ENCODE results near the gene CELF4.

The CELF4 gene

DNA sequence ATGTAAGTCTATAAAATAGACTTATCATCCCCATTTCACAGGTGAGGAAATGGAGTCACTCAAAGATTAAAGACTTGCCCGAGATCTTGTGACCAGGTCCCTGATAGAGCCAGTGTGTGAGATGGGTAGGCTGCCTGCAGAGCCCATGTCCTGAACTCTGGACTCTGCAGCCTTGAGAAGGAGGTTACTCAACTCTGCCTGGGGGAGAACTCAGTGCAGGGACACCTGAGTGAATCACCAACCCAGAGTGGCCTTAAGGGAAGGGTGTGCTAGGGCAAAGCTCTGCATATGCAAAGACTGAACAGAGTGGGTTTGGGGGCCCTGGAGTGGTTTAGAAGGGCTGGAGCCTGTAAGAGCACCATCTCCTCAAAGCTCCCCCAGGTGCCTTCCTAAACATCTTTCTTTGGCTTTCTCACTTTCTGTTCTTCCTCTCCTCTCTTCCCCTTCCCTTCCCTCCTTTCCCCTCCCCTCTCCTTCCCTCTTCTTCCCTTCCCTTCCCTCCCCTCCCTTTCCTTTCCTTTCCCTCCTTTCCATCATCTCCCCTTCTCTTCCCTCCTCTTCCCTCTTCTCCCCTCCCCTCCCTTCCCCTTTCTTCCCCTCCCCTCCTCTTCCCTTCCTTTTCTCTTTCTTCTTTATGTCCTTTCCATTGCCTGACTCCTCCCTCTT lies 67.6 kb downstream of the CELF4 start:
- no peak for DNase-seq (ENCODE audit: low read depth in 2 of 2, low spot score in 1 of 2)

DNA sequence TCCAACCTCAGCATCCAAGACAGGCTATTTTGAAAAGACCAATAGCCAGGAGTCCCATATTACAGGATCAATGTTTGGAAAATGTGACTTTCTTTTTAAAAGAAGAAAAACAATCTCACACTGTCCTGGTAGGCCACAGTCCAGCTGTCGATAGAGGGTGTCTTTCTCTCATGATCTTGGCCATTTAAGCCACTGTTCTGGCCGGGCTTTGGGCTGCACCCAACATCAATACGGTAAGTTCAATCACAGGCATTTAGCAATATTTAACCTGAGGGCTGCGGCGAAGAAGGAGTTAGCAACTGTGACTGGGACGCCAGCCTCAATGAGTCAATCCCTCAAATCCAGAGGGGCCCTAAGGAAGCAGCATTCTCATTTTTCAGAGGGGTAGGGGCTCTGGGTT lies 69.0 kb downstream of the CELF4 start:
- no peak for DNase-seq (ENCODE audit: low read depth in 2 of 2, low spot score in 1 of 2)

DNA sequence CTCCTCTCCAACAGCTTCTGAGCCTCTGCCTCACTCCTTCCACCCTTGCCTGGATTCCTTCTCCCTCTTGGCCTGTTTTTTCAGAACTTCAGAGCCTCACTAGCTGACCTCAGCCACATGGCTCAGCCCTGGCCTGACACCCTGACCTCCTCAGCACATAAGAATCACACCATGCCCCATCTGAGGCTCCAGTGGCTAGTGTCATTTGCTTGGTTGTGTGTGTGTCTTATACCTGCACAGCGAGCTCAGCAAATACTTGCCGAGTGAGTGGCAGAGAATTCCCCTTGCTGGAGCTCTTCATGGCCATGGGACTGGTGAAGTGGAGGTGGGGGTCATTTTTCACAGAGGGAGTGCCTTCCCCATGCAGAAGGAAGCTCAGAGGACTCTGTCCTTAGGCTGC lies 70.2 kb downstream of the CELF4 start:
- DNase-seq (ENCODE audit: low read depth in 2 of 2, low spot score in 1 of 2) = no peak

DNA sequence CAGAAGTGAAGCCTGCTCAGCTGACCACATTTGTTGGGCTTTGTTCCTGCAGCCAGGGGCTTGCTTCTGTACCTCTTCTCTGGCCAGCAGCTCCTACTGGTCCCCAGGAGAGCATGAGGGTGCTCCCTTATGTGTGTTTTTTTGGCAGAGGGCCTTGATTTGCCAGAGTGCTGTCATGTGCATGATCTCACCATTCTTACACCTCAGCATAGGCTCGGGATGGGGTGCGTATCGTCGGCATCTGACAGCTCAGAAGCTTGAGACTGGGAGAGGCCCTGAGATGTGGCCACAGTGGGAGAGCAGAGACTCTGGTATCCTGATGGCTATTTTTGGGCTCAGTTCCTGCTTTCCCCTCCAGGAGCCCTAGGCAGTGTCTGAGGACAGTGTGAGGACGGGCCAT lies 71.2 kb downstream of the CELF4 start:
- no peak for DNase-seq (ENCODE audit: low read depth in 2 of 2, low spot score in 1 of 2)

DNA sequence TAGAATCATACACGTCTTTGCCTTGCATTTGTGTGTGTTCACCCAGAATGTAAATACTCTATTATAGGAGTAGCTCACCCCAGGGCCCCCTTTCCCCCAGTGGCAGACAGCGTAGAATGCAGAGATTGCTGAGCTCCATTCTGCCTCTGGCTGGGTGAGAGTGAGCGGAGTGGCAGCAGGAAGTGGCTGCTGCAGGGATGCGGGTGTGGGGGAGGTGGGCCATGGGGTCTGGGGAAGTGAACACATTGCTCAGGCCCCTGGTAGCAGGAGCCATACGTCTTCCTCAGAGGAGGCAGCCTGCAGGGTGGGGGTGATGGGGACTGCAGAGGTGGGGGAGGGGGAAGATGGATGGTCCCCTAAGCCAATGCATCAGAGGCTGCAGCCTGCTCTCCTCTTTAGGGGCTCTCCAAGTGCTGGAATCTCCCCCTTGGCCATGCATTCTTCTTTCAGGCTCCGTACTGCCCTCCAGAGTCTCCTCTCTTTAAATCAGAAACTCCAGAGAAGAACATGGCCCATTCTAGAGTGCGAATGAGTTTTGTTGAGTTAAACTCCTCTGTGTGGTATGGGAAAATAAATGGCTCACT lies 72.2 kb downstream of the CELF4 start:
- no peak for DNase-seq (ENCODE audit: low read depth in 2 of 2, low spot score in 1 of 2)

DNA sequence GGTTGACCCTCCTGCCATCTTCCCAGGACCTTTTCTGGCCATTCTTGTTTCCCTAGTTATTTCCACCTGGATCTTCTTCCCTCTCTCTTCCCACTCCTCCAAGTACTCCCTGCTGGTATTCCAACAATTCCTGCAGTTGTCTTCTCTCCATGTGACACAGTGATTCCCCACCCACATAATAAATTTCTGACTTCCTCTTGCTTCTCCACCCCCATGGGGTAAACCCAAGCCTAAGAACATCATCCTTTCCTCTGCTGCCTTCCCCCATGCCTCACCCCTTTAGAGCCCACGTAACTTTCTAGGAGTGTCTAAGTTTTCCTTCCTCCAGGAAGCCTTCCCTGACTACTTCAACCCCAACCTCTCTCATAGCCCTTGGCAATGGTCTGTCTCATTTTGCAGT lies 72.6 kb downstream of the CELF4 start:
- DNase-seq (ENCODE audit: low read depth in 2 of 2, low spot score in 1 of 2) = no peak

DNA sequence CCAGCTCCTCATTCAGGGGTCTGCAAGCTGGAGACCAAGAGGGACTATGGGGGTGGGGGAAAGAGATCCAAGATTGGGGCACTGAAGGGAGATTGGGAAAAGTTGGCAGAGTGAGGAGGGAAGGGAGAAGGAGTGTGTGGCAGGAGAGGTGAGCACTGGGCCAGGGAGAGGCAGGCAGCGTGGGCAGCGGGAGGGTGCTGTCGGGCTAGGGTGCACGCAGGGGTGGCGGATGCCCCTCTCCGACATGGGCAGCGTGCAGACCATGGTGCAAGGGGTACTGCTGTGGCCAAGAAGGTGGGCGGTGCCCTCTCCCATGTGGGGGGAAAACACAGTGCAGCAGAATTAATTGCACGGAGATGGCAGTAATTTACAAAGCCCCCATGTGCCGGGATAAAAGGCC lies 74.1 kb downstream of the CELF4 start:
- no peak for DNase-seq (ENCODE audit: low read depth in 2 of 2, low spot score in 1 of 2)

DNA sequence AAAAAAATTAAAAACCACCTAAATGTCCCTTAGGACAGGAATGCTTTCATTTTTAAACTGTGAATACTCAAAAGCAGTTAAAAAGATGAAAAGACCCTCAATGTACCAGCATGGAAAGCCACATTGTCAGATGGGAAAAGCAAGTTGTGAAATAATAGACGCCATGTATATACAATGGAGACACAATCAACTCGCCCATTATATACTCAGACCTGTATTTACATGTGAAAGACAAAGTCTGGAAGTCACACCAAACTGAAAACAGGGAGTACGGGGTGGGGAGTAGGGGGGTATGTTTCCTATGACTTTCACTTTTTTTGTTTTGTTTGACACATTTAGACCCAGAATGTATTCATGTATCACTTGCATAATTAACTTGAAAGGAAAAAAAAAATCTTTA lies 75.6 kb downstream of the CELF4 start:
- DNase-seq (ENCODE audit: low read depth in 2 of 2, low spot score in 1 of 2) = no peak

DNA sequence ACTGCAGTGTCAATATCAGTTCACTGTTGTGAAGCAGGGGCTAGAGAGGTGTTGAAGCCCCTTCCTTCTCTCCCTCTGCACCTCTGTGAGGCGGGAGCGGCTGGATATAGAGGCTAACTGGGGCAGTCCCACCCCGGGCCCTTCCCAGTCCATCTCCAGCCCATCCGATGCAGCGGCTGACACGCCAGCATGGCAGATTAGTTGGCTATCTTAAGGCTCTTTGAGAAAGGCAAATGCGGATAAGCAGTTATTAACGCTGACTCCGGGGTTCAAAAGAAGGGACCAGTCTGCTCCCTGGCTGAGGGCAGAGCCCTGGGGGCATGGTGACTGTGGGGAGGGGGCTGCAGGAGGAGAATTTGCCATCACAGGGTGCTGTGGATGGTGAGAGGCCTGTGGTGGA lies 76.6 kb downstream of the CELF4 start:
- DNase-seq (ENCODE audit: low read depth in 2 of 2, low spot score in 1 of 2) = no peak

DNA sequence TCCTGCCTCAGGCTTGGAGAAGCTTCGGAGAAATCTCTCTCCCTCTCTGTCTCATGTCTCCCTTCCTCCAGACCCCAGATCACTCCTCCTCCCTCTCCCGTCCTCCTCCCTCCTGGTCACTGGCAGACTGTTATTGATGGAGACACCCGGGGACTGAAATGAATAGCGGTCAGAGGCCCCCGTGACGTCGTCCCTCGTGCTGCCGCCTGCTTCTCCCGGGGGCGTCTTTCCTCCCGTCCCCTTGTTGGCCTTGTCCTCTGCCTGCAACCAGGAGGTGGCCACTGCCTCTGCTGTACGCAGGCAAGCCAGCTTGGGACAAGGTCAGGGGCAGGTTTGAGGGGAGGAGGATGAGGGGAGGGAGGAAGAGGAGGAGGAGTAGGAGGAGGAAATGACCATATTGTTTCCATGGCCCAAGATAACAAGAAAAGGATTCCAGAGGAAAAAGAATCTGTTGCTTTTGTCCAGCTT lies 78.2 kb downstream of the CELF4 start:
- DNase-seq (ENCODE audit: low read depth in 2 of 2, low spot score in 1 of 2) = no peak

DNA sequence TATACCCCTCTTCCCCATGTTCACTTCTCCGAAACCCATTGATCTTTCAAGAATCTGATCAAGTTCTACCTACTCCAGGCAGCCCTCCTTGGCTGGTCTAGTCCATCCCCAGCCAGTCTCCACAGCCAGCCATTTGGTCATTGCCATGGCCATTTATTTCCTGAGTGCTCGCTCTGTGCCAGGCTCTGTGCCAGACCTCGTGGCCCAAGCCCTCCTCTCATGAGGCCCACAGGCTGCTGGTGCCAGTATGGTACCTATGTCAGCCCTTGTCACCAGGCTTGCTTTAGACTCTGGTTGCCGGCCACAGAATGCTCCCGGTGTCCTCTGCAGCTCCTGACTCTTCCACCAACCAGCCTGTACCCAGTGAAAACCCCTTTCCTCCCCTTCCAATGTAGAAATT lies 78.8 kb downstream of the CELF4 start:
- no peak for DNase-seq (ENCODE audit: low read depth in 2 of 2, low spot score in 1 of 2)

DNA sequence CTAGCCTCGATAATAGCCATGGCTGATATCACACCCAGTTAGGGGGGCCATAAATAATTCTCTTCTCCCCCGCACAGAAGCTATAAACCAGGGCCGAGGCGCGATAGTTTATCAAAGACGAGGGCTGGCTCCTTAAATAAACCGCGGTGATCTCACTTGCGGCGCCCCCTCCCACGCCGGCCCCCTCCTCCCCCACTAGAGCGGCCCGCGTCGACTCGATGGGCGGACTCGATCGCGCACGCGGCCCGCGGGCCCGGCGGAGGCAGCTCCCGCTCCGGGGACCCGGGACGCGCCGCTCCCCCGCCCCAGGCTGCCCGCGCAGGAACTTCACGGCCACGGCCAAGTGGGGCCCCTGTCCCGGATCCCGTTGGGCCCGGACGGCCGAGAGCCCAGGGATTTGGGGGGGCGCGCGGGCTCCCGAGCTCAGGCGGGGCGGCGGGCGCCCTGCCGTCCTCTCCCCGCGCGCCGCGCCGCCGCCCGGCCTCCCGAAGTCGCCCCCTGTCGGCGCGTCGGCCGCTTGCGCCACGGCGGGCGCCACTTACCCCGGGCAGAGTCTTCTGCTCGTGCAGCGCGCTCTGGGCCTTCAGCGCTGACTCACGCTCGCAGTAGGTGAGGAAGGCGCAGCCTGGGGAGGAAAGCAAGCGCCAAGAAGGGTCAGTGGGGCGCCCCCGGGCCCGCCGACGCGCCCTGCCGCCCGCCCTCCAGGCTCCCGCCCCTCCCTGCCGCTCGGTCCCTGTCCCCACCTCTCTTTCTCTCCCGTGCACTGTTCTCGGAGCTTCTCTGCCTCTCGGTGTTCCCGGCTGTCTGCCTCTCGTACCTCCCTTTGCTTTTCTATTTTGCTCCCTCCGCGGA lies 80.4 kb downstream of the CELF4 start:
- DNase-seq (ENCODE audit: low read depth in 2 of 2, low spot score in 1 of 2) = no peak

DNA sequence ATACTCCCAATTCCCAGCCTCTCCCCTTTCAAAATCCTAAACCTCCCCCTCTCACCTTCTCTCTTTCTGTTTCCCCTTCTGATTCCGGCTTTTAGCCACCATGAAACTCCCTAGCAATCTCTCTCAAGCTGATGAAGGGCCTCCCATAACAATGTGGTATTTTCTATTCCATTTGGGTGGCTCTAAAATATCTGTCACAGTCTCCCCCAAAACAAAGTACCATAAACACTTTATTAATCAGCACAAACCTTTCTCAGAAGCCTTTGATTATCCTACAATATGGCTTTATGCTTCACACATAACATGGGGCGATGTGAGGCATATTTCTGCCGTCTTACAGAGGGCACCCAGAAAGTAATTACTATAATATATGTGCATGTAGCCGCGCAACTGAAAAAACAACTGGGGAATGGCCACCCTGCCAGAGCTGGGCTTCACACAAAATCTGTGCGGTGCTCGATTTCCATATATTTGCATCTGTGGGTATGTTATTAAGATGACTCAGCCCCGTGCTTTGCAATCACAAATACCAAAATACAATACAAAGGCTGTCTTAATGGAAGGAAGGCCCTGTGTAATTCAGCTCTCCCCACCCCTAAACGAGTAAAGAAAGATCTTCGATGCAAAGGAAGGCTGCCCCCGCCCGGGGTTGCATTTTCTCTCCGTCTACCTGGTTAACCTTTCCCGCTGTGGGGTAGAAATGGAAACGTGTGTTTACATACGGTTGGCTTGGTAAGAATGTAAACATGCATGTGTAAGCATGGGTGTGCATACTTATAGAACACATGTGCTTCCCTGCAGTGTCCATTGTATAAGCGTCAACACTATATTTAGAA lies 81.4 kb downstream of the CELF4 start:
- DNase-seq (ENCODE audit: low read depth in 2 of 2, low spot score in 1 of 2) = no peak

DNA sequence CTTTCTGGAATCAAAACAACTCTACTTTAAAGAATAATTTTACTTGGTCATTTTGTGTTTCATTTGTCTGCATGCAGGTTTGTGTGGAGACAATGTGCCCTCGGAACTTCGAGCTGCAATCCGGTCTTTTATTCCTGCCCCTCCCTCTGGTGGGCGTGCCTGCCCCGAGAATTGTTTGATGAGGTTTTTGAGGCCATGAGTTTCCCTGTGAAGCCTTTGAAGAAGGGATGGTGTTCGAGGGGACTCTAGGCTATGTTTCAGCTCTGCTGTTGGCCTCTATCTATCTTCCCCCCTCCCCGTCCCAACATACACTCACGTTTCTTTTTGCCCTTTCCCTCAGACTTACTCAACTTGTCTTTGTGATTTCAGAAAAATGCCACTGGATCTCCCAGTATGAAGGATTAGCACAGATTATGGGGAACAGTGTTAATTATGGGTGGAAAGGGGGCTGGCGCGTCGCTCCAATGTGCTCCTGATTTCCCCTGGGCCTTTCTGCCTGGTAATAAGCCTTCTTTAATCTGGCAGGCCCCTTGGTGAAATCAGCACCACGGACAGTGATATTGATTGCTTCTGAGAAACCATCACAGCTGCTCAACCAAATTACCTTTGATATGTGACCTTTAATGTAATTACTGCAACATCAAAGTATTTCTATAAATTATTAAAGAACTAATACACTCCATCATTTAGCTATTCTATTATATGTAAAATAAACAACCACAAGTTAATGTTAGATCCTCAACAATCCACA lies 82.2 kb downstream of the CELF4 start:
- DNase-seq (ENCODE audit: low read depth in 2 of 2, low spot score in 1 of 2) = no peak

DNA sequence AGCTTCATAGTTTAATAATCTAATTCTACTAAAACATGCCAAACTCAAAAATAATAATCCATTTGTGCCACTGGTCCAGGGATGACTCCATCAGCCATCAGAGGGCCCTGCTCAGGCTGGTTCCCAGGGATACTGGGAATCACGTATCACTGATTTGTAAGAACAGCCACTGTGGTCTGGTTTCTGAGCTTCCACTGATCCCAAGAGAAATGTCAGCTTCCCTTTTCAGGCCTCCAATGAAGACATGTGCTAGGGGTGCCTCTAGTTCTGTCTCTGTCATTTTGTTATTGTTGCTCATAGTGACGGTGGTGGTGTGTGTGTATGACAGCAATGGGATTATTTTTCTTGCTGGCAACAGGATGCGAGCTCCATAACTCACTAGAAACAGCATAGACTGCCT lies 83.2 kb downstream of the CELF4 start:
- no peak for DNase-seq (ENCODE audit: low read depth in 2 of 2, low spot score in 1 of 2)

DNA sequence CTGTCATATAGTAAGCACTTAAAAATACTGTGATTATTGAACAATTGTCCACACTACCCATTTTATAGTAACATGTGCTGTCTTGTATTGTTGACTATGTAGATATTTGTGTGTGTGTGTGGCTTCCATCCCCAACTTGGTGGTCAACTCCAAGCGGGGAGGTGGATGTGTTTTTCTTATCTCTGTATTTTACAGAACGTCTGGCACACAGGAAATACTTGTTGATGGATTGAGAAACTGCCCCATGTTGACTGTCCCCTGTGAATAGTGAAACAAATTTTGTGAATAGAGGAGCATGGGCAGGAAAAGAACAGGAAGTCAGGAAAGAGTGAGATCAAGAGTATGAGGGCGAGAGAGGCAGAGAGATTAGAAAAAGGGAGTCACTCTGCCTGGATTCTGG lies 83.6 kb downstream of the CELF4 start:
- DNase-seq (ENCODE audit: low read depth in 2 of 2, low spot score in 1 of 2) = no peak

DNA sequence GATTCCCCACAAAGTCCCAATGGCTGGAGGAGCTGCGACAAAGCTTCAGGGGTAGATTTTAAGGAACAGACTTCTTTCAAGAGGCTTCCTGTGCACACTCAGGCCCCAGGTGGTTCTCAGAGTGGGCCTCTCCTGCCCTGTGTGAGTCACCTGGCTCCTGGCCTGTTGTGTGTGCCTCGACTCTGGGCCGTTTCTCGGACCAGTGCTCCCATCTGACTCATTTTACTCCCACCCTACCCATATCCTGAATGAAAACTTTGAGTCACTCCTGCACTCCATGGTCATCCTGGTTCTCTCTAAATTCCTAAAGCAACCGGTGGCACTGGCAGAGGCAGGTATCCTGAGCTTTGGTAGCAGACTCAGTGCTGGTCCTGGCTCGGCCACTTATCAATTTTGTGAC lies 84.1 kb downstream of the CELF4 start:
- DNase-seq (ENCODE audit: low read depth in 2 of 2, low spot score in 1 of 2) = no peak

DNA sequence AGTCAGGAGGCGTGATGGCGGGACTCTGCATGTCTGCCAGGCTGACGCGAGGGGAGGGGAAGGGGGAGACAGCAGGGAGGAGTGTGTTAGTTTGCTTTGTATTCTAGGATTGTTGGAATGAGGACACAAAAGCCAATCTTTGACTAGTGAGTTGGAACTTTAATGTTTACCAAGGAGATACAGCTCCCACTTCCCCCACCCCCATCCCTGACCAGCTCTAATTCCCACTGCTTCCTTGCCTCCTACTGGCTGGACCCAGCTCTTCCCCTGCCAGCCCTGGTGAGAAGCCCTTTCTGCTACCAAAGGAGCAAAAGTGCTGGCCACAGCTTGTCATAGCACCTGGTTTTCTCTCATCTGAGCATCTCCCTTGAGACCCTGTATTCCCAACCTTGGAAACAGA lies 84.5 kb downstream of the CELF4 start:
- no peak for DNase-seq (ENCODE audit: low read depth in 2 of 2, low spot score in 1 of 2)

DNA sequence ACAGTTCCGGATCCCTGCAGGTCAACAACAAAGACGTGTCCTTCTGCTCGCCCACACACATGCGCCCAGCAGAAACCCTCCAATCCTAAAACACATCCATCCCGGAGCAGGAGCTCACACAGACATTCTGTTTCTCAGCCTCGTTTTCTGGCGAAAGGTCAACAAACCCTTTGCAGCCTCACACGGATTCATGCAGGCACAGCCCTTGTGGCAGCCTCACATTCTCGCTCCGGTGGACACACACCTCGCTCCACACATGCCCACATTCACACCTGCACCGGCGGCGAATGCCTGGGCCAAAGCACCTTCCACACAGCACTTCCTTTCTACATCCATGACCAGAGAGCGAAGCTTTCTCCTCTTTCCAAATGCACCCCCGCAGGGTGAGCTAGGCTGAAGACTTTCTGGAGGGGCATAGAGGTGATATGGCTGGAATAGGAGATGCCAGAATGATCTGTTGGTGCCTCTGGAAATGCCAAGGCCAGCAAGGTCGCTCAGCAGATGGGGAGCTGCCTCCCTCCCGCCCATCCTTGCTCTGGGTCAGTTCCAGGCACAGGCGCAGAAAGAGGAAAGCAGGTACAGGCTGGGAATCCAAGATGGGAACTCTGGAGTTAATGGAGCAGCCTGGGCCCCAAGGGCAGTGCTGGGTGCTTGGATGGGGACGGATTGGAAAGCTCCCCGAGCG lies 88.8 kb downstream of the CELF4 start:
- no peak for DNase-seq (ENCODE audit: low read depth in 2 of 2, low spot score in 1 of 2)

DNA sequence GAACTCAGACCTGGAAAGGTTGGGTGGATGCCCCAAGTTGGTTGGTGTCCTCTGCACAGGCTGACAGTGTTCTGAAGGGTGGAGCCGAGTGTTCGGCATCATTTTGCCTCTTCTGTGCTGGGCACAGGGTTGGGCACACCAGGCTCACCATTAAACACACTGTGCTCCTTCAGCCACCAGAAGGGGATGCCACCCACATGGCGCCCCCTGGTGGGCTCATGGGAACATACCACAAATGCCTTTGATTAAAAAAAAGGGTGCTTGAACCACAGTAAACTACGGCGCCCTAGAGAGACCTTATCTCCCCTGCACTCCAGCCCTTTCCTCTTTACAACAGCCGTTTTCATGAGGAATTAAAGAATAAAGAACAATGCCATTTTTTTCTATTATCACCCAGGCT lies 89.4 kb downstream of the CELF4 start:
- no peak for DNase-seq (ENCODE audit: low read depth in 2 of 2, low spot score in 1 of 2)
